ENCODE data around the gene RNF44. TPM values are rescaled to one million over a fixed set of nuclear protein-coding genes. Genes with fewer than 3 reads are reported as not detected.

RNF44 gene
- total RNA-seq, 1 experiment from 2014 or later, result 58.4 TPM

DNA sequence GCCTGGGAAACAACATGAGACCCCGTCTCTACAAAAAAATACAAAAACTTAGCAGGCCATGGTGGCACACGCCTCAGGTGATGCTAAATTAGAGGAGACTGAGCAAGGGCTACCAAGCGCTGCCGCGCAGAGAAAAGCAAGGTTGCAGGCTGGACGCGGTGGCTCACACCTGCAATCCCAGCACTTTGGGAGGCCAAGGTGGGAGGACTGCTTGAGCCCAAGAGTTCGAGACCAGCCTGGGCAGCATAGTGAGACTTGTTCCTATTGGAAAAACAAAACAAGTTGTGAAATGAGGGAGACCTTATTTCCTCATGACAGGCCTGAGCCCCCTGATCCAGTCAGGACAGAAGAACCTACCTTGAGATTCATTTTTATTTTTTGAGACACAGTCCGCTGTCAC is 11.5 kb downstream of the RNF44 start:
- CTCF ChIA-PET, result no interaction called here
- POLR2A ChIA-PET, result interaction anchor here (2.0 kb wide), 1 partner anchor 12 kb away, joined by 5 read pairs; the partner anchor contains the start of gene RNF44
- H3K36me3 ChIP-seq (ENCODE audit: control insufficient read depth in 1 of 2, insufficient read depth in 2 of 2, low read length in 2 of 2), result peaks cover 3 to 18% of the 10 kb centered on the region in 2 experiments; a peak in 2 of 4 replicates
- no peaks in the 10 kb centered on the region for H4K20me1 ChIP-seq (ENCODE audit: insufficient read depth)
- no TSS peak for BruUV-seq (replicated peaks)
- TF ChIP-seq FOSL1 (IDR thresholded peaks at IDR 0.05; ENCODE audit: low read depth) (no peak), ZNF274 (IDR thresholded peaks at IDR 0.05; ENCODE audit: low read depth, low read length) (no peak), CEBPB (IDR thresholded peaks at IDR 0.05; ENCODE audit: low read depth) (no peak), RAD21 (IDR thresholded peaks at IDR 0.05; ENCODE audit: low read depth) (no peak), YY1 (IDR thresholded peaks at IDR 0.05; ENCODE audit: extremely low read depth, insufficient replicate concordance, low read depth, low read length) (no peak), CBX3 (IDR thresholded peaks at IDR 0.05; ENCODE audit: low read depth) (no peak), JUND (IDR thresholded peaks at IDR 0.05) (no peak), EGR1 (IDR thresholded peaks at IDR 0.05; ENCODE audit: low read depth) (no peak), POLR2AphosphoS5 (IDR thresholded peaks at IDR 0.05; ENCODE audit: low read depth, low read length) (no peak), ELF1 (IDR thresholded peaks at IDR 0.05; ENCODE audit: borderline replicate concordance, low read depth) (no peak), SP1 (IDR thresholded peaks at IDR 0.05; ENCODE audit: low read depth) (no peak)
- TF ChIP-seq, protein P1, sequence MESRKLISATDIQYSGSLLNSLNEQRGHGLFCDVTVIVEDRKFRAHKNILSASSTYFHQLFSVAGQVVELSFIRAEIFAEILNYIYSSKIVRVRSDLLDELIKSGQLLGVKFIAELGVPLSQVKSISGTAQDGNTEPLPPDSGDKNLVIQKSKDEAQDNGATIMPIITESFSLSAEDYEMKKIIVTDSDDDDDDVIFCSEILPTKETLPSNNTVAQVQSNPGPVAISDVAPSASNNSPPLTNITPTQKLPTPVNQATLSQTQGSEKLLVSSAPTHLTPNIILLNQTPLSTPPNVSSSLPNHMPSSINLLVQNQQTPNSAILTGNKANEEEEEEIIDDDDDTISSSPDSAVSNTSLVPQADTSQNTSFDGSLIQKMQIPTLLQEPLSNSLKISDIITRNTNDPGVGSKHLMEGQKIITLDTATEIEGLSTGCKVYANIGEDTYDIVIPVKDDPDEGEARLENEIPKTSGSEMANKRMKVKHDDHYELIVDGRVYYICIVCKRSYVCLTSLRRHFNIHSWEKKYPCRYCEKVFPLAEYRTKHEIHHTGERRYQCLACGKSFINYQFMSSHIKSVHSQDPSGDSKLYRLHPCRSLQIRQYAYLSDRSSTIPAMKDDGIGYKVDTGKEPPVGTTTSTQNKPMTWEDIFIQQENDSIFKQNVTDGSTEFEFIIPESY (IDR thresholded peaks at IDR 0.05; ENCODE audit: extremely low read depth, insufficient replicate concordance, low read length), result no peak
- TF ChIP-seq, protein P2, sequence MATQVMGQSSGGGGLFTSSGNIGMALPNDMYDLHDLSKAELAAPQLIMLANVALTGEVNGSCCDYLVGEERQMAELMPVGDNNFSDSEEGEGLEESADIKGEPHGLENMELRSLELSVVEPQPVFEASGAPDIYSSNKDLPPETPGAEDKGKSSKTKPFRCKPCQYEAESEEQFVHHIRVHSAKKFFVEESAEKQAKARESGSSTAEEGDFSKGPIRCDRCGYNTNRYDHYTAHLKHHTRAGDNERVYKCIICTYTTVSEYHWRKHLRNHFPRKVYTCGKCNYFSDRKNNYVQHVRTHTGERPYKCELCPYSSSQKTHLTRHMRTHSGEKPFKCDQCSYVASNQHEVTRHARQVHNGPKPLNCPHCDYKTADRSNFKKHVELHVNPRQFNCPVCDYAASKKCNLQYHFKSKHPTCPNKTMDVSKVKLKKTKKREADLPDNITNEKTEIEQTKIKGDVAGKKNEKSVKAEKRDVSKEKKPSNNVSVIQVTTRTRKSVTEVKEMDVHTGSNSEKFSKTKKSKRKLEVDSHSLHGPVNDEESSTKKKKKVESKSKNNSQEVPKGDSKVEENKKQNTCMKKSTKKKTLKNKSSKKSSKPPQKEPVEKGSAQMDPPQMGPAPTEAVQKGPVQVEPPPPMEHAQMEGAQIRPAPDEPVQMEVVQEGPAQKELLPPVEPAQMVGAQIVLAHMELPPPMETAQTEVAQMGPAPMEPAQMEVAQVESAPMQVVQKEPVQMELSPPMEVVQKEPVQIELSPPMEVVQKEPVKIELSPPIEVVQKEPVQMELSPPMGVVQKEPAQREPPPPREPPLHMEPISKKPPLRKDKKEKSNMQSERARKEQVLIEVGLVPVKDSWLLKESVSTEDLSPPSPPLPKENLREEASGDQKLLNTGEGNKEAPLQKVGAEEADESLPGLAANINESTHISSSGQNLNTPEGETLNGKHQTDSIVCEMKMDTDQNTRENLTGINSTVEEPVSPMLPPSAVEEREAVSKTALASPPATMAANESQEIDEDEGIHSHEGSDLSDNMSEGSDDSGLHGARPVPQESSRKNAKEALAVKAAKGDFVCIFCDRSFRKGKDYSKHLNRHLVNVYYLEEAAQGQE (IDR thresholded peaks at IDR 0.05; ENCODE audit: low read depth), result no peak
- TF ChIP-seq, protein P3, sequence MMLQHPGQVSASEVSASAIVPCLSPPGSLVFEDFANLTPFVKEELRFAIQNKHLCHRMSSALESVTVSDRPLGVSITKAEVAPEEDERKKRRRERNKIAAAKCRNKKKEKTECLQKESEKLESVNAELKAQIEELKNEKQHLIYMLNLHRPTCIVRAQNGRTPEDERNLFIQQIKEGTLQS (IDR thresholded peaks at IDR 0.05), result no peak
- TF ChIP-seq, protein P4, sequence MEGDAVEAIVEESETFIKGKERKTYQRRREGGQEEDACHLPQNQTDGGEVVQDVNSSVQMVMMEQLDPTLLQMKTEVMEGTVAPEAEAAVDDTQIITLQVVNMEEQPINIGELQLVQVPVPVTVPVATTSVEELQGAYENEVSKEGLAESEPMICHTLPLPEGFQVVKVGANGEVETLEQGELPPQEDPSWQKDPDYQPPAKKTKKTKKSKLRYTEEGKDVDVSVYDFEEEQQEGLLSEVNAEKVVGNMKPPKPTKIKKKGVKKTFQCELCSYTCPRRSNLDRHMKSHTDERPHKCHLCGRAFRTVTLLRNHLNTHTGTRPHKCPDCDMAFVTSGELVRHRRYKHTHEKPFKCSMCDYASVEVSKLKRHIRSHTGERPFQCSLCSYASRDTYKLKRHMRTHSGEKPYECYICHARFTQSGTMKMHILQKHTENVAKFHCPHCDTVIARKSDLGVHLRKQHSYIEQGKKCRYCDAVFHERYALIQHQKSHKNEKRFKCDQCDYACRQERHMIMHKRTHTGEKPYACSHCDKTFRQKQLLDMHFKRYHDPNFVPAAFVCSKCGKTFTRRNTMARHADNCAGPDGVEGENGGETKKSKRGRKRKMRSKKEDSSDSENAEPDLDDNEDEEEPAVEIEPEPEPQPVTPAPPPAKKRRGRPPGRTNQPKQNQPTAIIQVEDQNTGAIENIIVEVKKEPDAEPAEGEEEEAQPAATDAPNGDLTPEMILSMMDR (IDR thresholded peaks at IDR 0.05 in 2 of 3, conservative IDR thresholded peaks at IDR 0.05 in 1 of 3; ENCODE audit: borderline replicate concordance in 1 of 3, insufficient read depth in 1 of 3, low read depth in 2 of 3, low read length in 2 of 3), result no peak
- intact Hi-C loops (cut with micrococcal nuclease), result no loop called here
- H3K27me3 ChIP-seq (ENCODE audit: insufficient read depth, low read length), result no peaks in the 10 kb centered on the region
- DNase-seq (ENCODE audit: low read depth, low spot score) (no peak), ATAC-seq (no peak)
- H2AFZ ChIP-seq (ENCODE audit: low read depth, low read length, poor library complexity, severe bottlenecking), result no peak overlapping the region
- H3K9me3 ChIP-seq (ENCODE audit: control insufficient read depth in 1 of 2, insufficient read depth in 1 of 2, low read depth in 1 of 2, low read length in 2 of 2), result no peaks in the 10 kb centered on the region
- no peak overlapping the region for H3K4me2 ChIP-seq (ENCODE audit: low read length)
- no peak overlapping the region for H3K9ac ChIP-seq (ENCODE audit: low read length)
- H3K27ac ChIP-seq (ENCODE audit: low read depth, low read length), result no peak overlapping the region
- no peaks in the 10 kb centered on the region for H3K79me2 ChIP-seq (ENCODE audit: insufficient read depth, low read length)
- H3K4me3 ChIP-seq (replicated peaks in 1 of 2; ENCODE audit: low read depth in 1 of 2, low read length in 2 of 2), result no peak overlapping the region
- H3K9me2 ChIP-seq (ENCODE audit: insufficient read depth), result no peaks in the 10 kb centered on the region
- RAD21 ChIA-PET (ENCODE audit: low non-redundant PET in 1 of 2, low total read pairs in 2 of 2, uncharacterized antibody in 2 of 2, unreplicated experiment in 2 of 2), result no interaction called here
- H3K4me1 ChIP-seq (ENCODE audit: control insufficient read depth in 1 of 2, insufficient read depth in 2 of 2, low read length in 2 of 2), result no peaks in the 10 kb centered on the region
